ENCODE measurements around the gene ADCY9. TPM values are rescaled to one million over a fixed set of nuclear protein-coding genes. Genes with fewer than 3 reads are reported as not detected.

Gene ADCY9
- polyA plus RNA-seq, 1 donor from 2014 or later: 6.3 TPM

GRCh38 chr16:3966681-3967080, 149.6 kb downstream of the ADCY9 start:
- Histone ChIP-seq H4K20me1 (ENCODE audit: insufficient read depth) (no peaks in the 10 kb centered on the region), H3K4me3 (ENCODE audit: low read length) (no peak overlapping the region), H3K9ac (ENCODE audit: low read length) (no peak overlapping the region), H3K9me3 (ENCODE audit: low read length) (no peaks in the 10 kb centered on the region), H3F3A (ENCODE audit: insufficient read depth, low read length, poor library complexity, severe bottlenecking) (no peaks in the 10 kb centered on the region), H2AFZ (ENCODE audit: low read depth, low read length) (no peak overlapping the region), H3K27ac (ENCODE audit: low read length) (no peak overlapping the region), H3K27me3 (ENCODE audit: insufficient read depth, low read depth, low read length) (no peaks in the 10 kb centered on the region), H3K9me2 (ENCODE audit: insufficient read depth, low read length) (no peaks in the 10 kb centered on the region), H3K79me2 (replicated peaks; ENCODE audit: insufficient read depth, low read length) (no peaks in the 10 kb centered on the region), H3K4me2 (ENCODE audit: low read length) (no peak overlapping the region), H3K36me3 (ENCODE audit: insufficient read depth, low read length) (no peaks in the 10 kb centered on the region)
- TF ChIP-seq RAD21 (conservative IDR thresholded peaks at IDR 0.05) (no peak), MXI1 (conservative IDR thresholded peaks at IDR 0.05; ENCODE audit: poor library complexity, severe bottlenecking) (no peak), REST (IDR thresholded peaks at IDR 0.05; ENCODE audit: borderline replicate concordance) (no peak), CTCF (IDR thresholded peaks at IDR 0.05; ENCODE audit: poor library complexity, severe bottlenecking) (no peak), EP300 (conservative IDR thresholded peaks at IDR 0.05; ENCODE audit: poor library complexity, severe bottlenecking) (no peak), EZH2 (IDR thresholded peaks at IDR 0.05; ENCODE audit: borderline replicate concordance, insufficient read depth, low read length, poor library complexity, severe bottlenecking) (no peak), POLR2AphosphoS5 (IDR thresholded peaks at IDR 0.05) (no peak), TAF1 (IDR thresholded peaks at IDR 0.05; ENCODE audit: low read depth) (no peak), SMC3 (conservative IDR thresholded peaks at IDR 0.05; ENCODE audit: poor library complexity) (no peak)

GRCh38 chr16:3965781-3966582, 150.3 kb downstream of the ADCY9 start:
- H3K79me2 ChIP-seq (replicated peaks; ENCODE audit: insufficient read depth, low read length): no peaks in the 10 kb centered on the region
- H3K4me2 ChIP-seq (ENCODE audit: low read length): no peak overlapping the region
- H3K4me3 ChIP-seq (ENCODE audit: low read length): no peak overlapping the region
- H3K36me3 ChIP-seq (ENCODE audit: insufficient read depth, low read length): no peaks in the 10 kb centered on the region
- H4K20me1 ChIP-seq (ENCODE audit: insufficient read depth): no peaks in the 10 kb centered on the region
- H3K9me3 ChIP-seq (ENCODE audit: low read length): no peaks in the 10 kb centered on the region
- no peaks in the 10 kb centered on the region for H3F3A ChIP-seq (ENCODE audit: insufficient read depth, low read length, poor library complexity, severe bottlenecking)
- no peaks in the 10 kb centered on the region for H3K9me2 ChIP-seq (ENCODE audit: insufficient read depth, low read length)
- H3K27me3 ChIP-seq (ENCODE audit: insufficient read depth, low read depth, low read length): no peaks in the 10 kb centered on the region
- no peak for TF ChIP-seq EP300 (conservative IDR thresholded peaks at IDR 0.05; ENCODE audit: poor library complexity, severe bottlenecking)
- no peak for TF ChIP-seq POLR2AphosphoS5 (IDR thresholded peaks at IDR 0.05)
- no peak for TF ChIP-seq CTCF (IDR thresholded peaks at IDR 0.05; ENCODE audit: poor library complexity, severe bottlenecking)
- TF ChIP-seq MXI1 (conservative IDR thresholded peaks at IDR 0.05; ENCODE audit: poor library complexity, severe bottlenecking): no peak
- no peak for TF ChIP-seq RAD21 (conservative IDR thresholded peaks at IDR 0.05)
- no peak for TF ChIP-seq REST (IDR thresholded peaks at IDR 0.05; ENCODE audit: borderline replicate concordance)
- no peak for TF ChIP-seq SMC3 (conservative IDR thresholded peaks at IDR 0.05; ENCODE audit: poor library complexity)
- no peak for TF ChIP-seq TAF1 (IDR thresholded peaks at IDR 0.05; ENCODE audit: low read depth)
- TF ChIP-seq EZH2 (IDR thresholded peaks at IDR 0.05; ENCODE audit: borderline replicate concordance, insufficient read depth, low read length, poor library complexity, severe bottlenecking): no peak
- no peak overlapping the region for H3K27ac ChIP-seq (ENCODE audit: low read length)
- no peak overlapping the region for H2AFZ ChIP-seq (ENCODE audit: low read depth, low read length)
- H3K9ac ChIP-seq (ENCODE audit: low read length): no peak overlapping the region

Measured in neural cell (in vitro differentiated cells).